A673 (cell line): ENCODE results near the gene TARS3. TPM values are rescaled to one million over a fixed set of nuclear protein-coding genes. Genes with fewer than 3 reads are reported as not detected.

Experiments
- BruUV-seq: library from RNA; stranded (reverse); fragments of 400-500 nt; replicated peaks from 2 replicates; lab custom pipeline; 2021; lab: Mats Ljungman, UMichigan
- CTCF ChIA-PET: fragments of 300-600 bp; sonication (Branson Sonifier 250); formaldehyde crosslinking; loops from one replicate; lab custom pipeline; 2022; ENCODE audit warnings: antibody characterized with exemption; lab: Charles Lee
- POLR2A ChIA-PET: fragments of 300-600 bp; sonication (Branson Sonifier 250); formaldehyde crosslinking; loops from one replicate; lab custom pipeline; 2022; ENCODE audit warnings: antibody characterized with exemption; ENCODE audit not compliant: low non-redundant PET; lab: Charles Lee
- DNase-seq: peaks from one replicate; pipeline ENCODE4 v3.0.0-alpha.2; 2015; ENCODE audit warnings: low spot score
- H3K27ac ChIP-seq: fragments of 200-600 bp; sonication (generic); 2 replicates; pipeline ENCODE4 v1.5.1; 2016; ENCODE audit warnings: mixed run types, low read depth, mild to moderate bottlenecking, mixed read lengths, antibody characterized with exemption, low read length; ENCODE audit not compliant: poor library complexity, severe bottlenecking
- H3K27me3 ChIP-seq: fragments of 200-600 bp; sonication (generic); replicated peaks from 2 replicates; pipeline ENCODE4 v1.6.1; 2017; ENCODE audit warnings: mixed run types, low read depth, mild to moderate bottlenecking, mixed read lengths, antibody characterized with exemption, low read length; ENCODE audit not compliant: insufficient read depth, poor library complexity
- H3K36me3 ChIP-seq: fragments of 200-600 bp; sonication (generic); 2 replicates; pipeline ENCODE4 v1.6.1; 2016; ENCODE audit warnings: mixed run types, mild to moderate bottlenecking, mixed read lengths, antibody characterized with exemption, low read length; ENCODE audit not compliant: insufficient read depth, poor library complexity, severe bottlenecking
- H3K4me1 ChIP-seq: fragments of 200-600 bp; sonication (generic); 2 replicates; pipeline ENCODE4 v1.6.1; 2017; ENCODE audit warnings: mixed run types, mild to moderate bottlenecking, mixed read lengths, antibody characterized with exemption, low read length; ENCODE audit not compliant: insufficient read depth, poor library complexity, severe bottlenecking
- H3K4me3 ChIP-seq: fragments of 200-600 bp; sonication (generic); 2 replicates; pipeline ENCODE4 v1.5.1; 2016; ENCODE audit warnings: low read depth, mixed run types, mild to moderate bottlenecking, mixed read lengths, low read length; ENCODE audit not compliant: poor library complexity, severe bottlenecking
- H3K9me3 ChIP-seq: fragments of 200-600 bp; sonication (generic); 2 replicates; pipeline ENCODE4 v1.6.1; 2016; ENCODE audit warnings: mixed run types, low read depth, mild to moderate bottlenecking, mixed read lengths, antibody characterized with exemption, low read length; ENCODE audit not compliant: poor library complexity, severe bottlenecking
- CTCF ChIP-seq: fragments of 300-800, 200-600 bp; sonication (generic); conservative IDR thresholded peaks from 2 replicates; pipeline ENCODE4 v1.5.1; 2017; ENCODE audit warnings: low read depth, mild to moderate bottlenecking, antibody characterized with exemption, low read length, moderate library complexity, mixed read lengths
- EZH2 ChIP-seq: fragments of 200-600 bp; sonication (generic); IDR thresholded peaks from 2 replicates; pipeline ENCODE4 v1.6.1; 2017; ENCODE audit warnings: borderline replicate concordance, low read depth, mild to moderate bottlenecking, mixed read lengths, antibody characterized with exemption, low read length; ENCODE audit not compliant: poor library complexity, severe bottlenecking
- intact Hi-C: fragments of 100-400 bp; cut with micrococcal nuclease; formaldehyde crosslinking; loops from one replicate; pipeline ENCODE4 v1.10.0; 2022; ENCODE audit not compliant: unreplicated experiment
- total RNA-seq: library from RNA; stranded (reverse); gene quantifications from 2 replicates; pipeline ENCODE4 v1.2.3, GENCODE V29; 2021

Gene TARS3
- total RNA-seq, 1 experiment from 2014 or later = 9.1 TPM

GRCh38 chr15:101733545-101733944, 9.3 kb upstream of the TARS3 start:
- no peak overlapping the region for H3K4me3 ChIP-seq
- ChIA-PET CTCF (no interaction called here), POLR2A (no interaction called here)
- H3K4me1 ChIP-seq = no peaks in the 10 kb centered on the region
- intact Hi-C loops = no loop called here
- no peak for DNase-seq
- peaks cover 15% of the 10 kb centered on the region for H3K27me3 ChIP-seq
- BruUV-seq = no TSS peak
- H3K36me3 ChIP-seq = no peaks in the 10 kb centered on the region
- TF ChIP-seq EZH2 (no peak), CTCF (no peak)
- H3K9me3 ChIP-seq = no peaks in the 10 kb centered on the region
- H3K27ac ChIP-seq = no peak overlapping the region

GRCh38 chr15:101732772-101733171, 8.5 kb upstream of the TARS3 start:
- intact Hi-C loops = no loop called here
- Histone ChIP-seq H3K4me3 (no peak overlapping the region), H3K27ac (no peak overlapping the region), H3K27me3 (peaks cover 15% of the 10 kb centered on the region), H3K9me3 (no peaks in the 10 kb centered on the region), H3K4me1 (no peaks in the 10 kb centered on the region), H3K36me3 (no peaks in the 10 kb centered on the region)
- POLR2A ChIA-PET = no interaction called here
- no TSS peak for BruUV-seq
- TF ChIP-seq EZH2 (no peak), CTCF (no peak)
- CTCF ChIA-PET = no interaction called here
- DNase-seq = no peak

GRCh38 chr15:101731746-101732145, 7.5 kb upstream of the TARS3 start:
- H3K4me1 ChIP-seq = no peaks in the 10 kb centered on the region
- BruUV-seq = no TSS peak
- H3K4me3 ChIP-seq = no peak overlapping the region
- TF ChIP-seq EZH2 (no peak), CTCF (no peak)
- POLR2A ChIA-PET = no interaction called here
- CTCF ChIA-PET = no interaction called here
- intact Hi-C loops = no loop called here
- no peaks in the 10 kb centered on the region for H3K36me3 ChIP-seq
- DNase-seq = no peak
- H3K27ac ChIP-seq = no peak overlapping the region
- H3K27me3 ChIP-seq = peaks cover 15% of the 10 kb centered on the region
- no peaks in the 10 kb centered on the region for H3K9me3 ChIP-seq
